DMS114 treated with DMSO at 0.1 percent for 48 hours (cell line): ENCODE measurements around the gene RAB36.

Experiments used
- DNase-seq: peaks from one replicate; lab custom pipeline; 2025; ENCODE audit not compliant: unreplicated experiment; lab: John Stamatoyannopoulos, UW

RAB36 gene

DNA sequence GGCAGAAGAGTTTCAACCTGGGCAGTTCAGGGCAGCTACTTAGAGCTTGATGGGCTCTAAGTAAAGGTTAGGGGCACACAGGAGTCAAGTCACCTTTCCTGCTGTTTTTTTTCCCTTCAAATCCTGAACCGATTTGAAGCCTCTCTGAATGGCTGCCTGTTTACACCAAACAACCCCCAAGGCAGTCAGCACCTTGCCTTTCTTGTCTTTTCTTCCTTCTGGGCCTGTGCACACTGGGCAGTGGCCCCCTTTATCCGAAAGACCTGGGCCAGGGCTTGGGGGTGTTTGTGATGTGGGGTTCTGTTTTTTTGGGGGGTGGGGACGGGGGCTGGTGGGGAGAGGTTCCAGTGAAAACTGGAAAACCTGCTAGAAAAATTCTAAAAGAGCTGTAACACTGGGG, 7.8 kb upstream of the RAB36 start:
- no peak for DNase-seq

DNA sequence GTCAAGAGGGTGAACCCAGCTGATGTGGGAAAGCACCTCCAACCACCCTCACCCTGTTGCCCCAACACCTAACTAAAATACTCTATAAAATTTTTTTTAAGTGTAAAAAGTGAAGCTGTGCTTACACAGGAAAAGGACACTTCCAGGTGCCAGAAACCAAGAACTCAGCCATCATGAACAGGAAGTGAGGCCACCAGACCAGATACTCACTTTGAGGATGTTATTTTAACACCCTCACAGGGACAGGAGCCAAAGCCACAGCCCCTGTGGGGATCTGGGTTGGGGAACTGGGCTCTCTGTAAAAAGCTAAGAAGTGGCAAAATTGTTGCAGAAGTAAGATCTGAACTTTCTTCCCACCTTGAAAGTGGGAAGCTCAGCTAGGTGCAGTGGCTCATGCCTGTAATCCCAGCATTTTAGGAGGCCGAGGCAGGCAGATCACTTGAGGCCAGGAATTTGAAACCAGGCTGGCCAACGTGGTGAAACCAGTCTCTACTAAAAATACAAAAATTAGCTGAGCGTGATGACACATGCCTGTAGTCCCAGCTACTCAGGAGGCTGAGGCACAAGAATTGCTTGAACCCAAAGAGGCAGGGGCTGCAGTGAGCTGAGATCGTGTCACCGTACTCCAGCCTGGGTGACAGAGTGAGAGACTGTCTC, 7.2 kb upstream of the RAB36 start:
- DNase-seq: no peak

DNA sequence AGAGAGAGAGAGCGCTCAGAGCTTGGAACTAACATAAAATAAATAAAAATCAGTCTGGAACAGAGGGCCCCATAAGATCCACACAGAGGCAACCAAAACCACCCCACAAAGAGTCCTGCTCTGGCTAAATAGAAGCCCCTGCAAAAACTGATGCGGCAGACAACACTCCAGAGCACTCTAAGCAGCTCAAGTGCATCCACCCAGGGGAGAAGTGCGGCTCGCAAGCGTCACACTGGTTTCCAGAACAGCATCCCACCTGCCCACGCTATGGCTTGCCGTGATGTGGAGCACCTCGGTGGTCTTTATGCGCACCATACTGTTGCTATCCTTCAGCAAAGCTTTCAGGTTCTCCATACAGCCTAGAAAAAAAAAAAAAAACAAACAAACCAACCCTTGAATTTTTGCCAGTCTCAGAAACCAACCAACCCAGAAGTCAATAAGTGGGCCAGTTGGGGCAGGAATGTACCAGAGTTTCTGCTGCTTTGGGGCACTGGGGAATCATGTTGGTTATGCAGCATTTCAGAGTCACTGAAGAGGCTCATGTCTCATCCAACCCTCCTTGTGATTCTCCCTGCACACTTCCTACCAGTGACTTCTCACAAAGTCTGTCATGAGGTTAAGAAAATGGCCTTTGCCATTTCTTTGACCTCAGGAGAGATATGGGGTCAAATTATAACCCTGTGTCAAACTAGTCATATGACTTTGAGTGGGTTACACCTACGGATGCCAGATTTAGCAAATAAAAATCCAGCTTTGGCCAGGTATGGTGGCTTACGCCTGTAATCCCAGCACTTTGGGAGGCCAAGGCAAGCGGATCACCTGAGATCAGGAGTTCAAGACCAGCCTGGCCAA, 6.5 kb upstream of the RAB36 start:
- DNase-seq: no peak

DNA sequence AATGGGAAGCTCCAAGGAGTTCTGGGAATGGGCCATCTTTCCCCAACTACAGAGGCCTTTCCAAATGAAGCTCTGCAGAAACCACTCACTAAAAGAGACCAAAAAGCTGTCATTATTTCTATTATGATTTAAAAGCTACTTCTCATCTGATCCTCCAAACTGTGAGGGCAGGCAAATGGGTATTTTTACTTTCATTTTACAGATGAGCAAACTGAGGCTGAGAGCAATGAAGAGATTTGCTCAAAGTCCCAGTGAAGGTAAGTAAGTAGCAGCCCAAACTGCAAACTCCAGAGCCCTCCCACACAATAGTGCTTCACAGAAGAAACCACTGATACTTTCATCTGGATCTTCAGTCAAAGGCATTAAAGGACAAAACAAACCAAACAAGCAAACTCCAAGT, 4.9 kb upstream of the RAB36 start:
- no peak for DNase-seq

DNA sequence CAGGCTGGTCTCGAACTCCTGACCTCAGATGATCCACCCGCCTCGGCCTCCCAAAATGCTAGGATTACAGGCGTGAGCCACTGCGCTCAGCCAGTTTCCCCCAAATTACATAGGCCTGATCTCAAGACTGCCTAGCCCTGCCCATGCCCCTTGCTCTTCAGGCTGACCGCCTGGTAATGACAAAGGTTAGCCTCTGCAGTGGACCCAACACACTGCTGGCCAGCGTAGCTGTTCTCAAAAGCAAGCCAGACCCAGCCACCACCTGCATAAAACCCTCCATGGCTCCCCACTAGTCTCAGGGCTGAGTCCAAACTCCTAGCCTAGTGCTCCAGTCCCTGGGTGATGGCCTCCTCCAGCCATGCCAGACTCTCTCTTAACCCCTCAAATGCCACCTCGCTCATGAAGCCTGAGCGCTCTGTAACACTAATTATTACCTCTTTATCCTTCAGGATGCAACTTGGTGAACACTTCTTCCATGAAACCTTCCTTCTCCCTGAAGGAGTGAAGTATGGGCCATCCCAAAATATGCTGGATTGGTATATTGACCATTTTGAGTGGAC, 2.7 kb upstream of the RAB36 start:
- no peak for DNase-seq

DNA sequence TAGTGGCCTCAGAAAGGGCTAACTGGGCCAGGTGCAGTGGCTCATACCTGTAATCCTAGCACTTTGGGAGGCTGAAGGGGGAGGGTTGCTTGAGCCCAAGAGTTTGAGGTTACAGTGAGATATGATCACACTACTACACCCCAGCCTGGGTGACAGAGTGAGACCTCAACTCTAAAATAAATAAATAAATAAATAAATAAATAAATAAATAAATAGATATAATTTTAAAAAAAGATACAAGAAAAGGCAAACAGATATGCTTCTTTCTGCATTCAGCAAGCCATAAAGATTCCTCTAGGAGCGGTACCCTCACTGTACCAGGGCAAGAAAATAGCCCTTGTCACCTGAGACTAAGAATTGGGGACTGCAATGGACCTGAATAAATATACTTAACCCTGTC, 2.2 kb upstream of the RAB36 start:
- no peak for DNase-seq

DNA sequence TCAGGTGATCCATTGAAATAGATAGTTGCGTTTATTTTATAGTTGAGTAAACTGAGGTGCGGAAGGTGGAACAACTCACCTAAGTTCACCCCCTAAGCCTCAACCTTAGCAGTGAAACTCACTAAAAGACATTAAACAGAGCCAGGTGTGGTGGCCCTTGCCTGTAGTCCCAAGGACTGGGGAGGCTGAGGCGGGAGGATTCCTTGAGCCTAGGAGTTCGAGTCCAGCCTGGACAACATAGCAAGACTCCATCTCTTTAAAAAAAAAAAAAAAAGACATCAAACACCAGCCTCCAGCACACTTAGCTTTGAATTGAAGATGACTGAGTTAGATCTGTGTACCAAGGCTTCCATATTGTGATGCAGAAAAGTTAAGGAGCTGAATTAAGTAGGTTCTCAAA, 845 bp upstream of the RAB36 start:
- no peak for DNase-seq

DNA sequence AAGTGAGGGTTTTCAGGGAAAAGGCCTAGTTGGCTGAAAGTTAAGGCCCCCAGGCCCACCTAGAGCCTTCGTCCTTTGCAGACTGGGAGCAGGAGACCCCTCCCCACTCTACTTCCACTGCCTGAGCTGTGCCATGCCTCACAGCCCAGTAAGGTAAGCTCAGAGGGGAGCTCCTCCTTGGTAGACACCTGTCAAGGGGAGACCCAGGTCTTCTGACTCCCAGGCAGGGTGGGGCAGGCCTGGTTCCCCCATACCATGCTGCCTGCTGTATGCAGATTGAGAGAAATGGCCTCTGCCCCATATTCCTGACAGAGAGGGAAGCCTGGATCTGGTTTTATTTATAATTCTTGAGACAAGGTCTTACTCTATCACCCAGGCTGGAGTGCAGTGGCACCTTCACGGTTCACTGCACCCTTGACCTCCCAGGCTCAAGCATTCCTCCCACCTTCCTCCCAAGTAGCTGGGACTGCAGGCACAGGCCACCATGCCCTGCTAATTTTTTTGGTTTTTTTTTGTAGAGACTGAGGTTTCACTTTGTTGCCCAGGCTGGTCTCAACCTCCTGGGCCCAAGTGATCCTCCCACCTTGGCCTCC, 697 bp downstream of the RAB36 start:
- no peak for DNase-seq

DNA sequence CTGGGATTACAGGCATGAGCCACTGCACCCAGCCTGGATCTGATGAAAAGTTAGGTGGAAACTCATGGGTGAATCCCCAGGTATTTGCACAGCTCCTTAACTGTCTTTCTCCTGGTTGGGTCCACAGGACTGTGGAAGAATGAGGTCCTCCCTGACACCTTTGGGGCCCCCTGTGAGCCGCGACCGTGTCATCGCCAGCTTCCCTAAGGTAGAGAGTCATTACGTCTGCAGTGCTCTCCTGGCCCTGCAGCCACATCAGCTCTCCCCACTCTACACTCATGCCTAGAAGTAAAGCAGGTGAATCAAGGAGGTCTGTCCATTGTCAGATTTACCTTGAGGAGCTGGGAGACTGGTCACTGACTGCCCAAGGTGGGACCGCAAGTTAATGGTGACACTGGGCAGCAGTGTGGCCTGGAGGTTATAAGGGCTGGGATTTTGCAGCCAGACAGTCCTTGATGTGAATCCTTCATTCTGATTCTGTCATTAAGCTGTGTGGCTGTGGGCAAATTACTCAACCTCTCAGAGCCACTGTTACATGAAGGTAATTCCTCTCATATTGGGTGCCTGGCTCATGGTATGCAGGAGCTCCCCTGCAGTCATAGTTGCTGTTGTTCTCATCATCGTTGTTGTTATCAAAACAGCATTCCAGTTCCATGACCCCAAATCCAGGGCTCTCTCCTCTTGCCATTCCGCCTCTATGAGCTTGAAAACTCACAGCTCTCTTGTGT, 1.4 kb downstream of the RAB36 start:
- no peak for DNase-seq

DNA sequence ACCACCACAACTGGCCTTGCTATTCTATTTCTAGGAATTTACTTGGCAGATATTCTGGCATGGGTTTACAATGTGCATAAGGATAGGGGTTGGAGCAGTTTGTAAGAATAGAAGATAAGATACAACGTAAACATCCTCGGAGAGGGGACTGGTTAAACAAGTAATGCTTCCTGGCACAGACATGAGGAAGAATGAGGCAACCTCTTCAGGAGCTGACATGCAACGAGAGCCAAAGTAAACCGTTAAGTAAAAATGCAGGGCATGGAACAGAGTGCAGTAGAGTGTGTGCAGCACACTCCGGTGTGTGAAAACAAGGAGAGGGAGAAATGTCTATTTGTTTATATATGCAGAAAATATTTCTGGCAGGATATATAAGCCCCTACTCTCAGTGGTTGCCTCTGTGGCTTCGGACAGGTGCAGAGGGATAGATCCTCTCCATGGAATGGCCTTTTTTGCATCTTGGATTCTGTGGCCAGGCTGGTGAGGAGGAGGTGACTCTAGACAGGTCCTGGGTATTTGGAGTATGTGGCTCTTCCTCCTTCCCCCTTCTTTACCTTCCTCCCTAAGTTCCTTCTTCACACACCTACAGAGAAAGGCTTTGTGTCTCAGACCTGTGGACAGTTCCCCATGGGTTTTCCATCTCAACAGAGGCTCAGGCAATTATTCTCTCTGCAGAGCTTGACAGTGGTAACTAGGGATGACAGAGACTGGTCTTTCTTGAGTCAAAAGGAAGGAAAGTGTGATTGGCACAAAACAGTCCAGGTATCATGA, 2.5 kb downstream of the RAB36 start:
- no peak for DNase-seq

DNA sequence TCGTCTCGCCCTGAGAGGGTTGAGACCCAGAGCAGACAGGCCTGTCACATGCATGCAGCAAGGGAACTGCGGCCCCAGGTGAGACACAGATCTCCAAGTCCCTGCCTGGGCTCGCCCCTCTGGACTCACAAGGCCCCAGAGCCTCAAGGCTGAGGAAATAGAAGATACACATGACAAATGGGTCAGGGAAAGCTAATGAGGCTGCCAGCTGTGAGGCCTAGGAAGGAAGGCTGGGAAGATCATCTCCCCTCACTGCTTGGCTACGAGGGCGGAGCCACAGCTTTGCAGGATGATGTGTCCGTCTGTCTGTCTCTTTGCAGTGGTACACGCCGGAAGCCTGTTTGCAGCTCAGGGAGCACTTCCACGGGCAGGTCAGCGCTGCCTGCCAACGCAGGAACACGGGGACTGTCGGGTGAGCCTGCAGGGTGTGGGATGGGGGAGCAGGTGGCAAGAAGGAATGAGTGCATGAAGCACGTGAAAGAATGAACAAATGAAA, 4.5 kb downstream of the RAB36 start:
- DNase-seq: no peak

DNA sequence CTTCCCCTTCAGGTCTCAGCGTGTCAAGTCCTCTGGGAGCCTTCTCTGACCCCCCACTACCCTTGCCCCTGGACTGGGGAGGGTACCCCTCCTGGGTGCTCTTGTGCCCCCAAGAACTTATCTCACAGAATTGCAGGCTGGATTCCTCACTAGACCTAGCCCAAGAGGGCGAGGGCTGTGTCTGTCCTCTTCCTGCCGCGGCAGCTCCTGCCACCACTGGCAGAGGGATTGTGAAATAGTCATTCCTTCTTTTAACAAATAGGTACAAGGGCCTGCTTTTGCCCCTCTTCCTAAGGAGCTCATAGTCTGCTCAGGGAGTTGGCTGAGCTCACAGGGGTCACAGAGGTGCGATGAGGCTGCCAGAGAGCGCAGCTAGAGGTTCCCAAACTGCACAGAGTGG, 5.5 kb downstream of the RAB36 start:
- no peak for DNase-seq

DNA sequence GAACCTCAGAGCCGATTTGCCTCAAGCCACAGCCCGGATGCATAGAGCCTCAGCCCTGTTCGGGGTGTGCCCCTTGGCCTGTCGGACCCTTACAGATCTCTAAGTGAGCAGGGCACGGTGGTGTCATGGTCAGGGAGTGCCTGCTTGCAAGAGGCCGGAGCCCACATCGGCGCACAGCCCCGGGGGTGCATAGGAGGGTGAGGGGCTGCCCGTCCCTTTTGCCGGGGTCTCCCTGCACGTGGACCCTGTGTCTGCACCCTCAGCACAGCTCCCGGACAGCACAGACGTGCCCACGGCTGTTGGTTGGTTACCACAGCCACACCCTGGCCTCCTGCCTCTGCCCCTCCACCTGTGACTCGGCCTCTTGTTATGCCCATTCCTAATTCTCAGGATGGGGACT, 6.5 kb downstream of the RAB36 start:
- no peak for DNase-seq

DNA sequence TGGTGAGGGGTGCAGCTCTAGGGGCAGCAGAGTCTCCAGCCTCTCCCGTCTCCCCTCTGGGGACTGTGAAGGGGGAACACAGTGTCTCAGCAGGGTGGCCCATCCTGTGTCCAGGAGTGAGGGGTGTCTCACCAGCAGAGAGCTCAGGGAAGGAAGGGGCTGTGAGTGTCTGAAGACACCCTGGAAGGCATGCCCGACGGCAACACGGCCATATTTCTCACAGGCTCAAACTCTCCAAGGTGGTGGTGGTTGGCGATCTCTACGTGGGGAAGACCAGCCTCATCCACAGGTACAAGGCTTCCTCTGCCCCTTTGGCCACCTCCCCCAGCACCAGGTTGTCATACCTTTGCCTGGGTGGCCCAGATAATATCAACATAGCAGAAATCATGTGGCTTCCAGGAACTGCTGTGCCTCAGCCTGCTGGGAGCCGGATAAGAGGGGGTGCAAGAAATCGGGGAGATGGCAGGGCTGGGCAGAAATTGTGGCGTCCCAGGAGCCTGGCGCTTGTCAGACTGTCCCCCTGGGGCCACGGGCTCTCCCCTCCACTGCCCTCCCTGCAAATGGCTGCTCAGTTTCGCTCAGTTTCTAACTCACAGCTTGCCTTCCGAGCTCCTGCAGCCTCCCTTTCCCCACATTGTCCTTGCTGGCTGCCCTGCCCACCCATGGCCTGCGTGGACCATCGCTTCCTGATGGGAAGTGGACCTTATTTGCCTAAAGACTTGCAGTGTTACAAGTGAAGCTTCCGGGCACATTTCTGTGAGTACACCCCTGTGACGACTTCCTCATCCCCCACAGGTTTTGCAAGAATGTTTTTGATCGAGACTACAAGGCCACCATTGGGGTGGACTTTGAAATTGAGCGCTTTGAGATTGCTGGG, 7.2 kb downstream of the RAB36 start:
- DNase-seq: no peak

DNA sequence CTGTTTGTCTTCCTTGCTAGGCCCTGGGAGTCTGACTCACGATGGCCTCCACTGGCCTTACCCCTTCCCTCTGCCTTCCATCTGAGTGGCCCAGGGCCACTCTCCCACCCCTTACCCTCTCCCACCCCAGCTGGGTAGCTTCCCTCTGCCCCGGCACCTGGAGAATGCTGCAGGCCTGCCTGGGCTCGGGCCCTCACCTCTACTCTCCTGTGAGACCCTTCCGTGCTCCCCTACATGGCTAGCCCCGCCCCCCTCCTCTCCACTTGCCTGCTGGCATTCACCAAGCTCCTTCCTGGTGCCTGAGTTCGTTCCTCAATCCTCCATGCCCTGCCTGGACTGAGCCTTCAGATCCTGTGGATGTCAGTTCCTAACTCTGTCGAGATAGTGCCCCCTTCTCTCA, 8.7 kb downstream of the RAB36 start:
- DNase-seq: no peak

DNA sequence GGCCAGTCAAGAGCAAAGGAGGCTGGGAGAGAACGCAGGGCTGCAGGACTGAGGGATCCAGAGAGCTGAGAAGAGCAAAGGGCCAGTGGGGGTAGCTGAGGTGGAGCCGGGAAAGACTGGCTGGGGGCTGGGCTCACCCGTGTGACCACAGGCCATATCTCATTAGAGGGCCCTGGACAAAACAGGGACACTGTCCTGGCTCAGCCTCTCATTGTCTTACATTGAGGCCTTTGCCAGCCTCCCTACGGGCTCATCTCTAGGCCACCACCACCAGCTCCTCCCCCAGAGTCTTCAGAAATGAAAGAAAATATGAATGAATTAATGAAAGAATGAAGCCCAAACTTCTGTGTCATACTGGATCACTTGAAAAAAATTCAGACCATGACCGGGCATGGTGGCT, 9.2 kb downstream of the RAB36 start:
- no peak for DNase-seq

DNA sequence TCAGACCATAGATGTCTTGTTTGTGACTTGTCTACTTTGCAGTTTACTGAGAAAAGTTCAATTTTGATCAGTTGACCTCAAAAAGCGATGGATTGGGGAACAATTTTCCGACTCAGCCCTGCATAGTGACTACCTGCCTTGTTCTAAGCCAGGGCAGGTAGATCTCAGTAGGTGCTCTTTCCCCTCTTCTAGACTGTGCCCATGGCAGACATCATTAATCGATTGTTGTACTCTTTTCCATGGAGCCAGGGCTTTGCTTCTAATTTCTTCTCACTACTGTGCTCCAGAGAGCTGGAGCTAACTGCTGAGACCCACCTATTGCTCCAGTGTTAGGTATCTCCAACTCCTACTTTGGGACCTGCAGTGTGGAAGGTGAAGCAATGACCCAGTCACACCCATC, 9.9 kb downstream of the RAB36 start:
- DNase-seq: no peak

DNA sequence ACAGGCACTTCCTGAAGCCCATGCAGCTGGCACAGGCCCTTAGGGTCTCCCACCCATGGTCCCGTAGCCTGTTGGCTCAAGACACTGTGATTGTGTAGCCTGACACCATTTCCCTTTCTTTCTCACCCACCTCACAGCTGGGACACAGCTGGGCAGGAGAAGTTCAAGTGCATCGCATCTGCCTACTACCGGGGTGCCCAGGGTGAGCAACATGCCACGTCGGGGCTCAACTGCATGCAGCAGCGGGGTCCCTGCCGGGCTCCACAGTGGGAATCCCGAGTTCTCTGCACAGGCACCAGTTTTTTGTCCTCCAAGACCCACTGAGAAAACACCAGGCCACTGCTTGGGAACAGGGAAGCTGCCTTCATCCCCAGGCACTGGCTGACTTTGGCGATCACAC, 10.6 kb downstream of the RAB36 start:
- DNase-seq: no peak

DNA sequence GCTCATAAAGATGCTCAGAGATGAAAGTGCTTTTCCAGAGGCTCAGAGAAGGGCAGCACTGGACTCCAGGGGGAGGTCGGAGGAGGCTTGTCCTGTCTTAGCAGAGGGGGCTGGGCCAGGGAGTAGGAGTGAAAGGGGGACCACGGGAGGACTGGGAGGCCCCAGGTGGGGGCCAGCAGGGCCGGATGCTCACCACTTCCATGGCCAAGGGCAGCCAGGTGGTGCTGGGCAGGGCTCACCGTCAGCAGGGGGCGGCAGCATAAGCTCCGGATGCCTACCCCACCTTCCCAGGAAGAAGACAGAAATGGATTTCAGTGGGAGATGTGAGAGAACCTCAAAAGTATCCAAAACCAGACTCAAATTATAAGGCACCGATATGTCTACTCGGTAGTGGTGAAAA, 11.0 kb downstream of the RAB36 start:
- DNase-seq: no peak
